Inflammatory macrophage treated with lipopolysaccharide for 4 hours (primary cell): Measurements from ENCODE around the gene ADH1C.

Experiments
- DNase-seq: peaks from one replicate; pipeline ENCODE4 v3.0.0-alpha.2; 2020

The ADH1C gene

DNA sequence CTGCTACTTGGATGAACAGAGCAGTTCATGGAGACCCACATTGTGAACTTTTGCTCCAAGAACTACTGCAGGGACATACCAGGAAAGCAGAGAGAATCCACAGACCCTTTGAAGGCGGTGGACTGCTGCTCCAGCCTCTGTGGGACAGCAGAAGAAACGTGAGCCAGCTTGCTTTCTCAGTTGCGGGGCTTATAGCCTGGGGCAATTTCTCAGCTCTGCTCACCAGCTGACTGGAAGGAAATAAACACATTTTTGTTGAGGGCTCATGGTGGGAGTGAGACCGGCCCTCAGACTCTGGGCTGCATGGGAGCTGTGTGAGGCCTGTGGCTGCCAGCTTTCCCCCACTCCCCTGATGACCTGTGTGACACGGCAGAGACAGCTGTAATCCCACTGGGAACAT lies 59.2 kb downstream of the ADH1C start:
- DNase-seq, result no peak

GRCh38 chr4:99290848-99291786 lies 61.4 kb downstream of the ADH1C start, which contains the start of gene ADH1A:
Gene ADH1A, minus strand, starts transcription at chr4:99290985. Its CDS starts 71 bp downstream, at chr4:99290914.
- no peak for DNase-seq
